Testis (tissue), 3 donors: Measurements from ENCODE around the gene TMEM100. TPM values are rescaled to one million over a fixed set of nuclear protein-coding genes. Genes with fewer than 3 reads are reported as not detected.

ENCODE experiments used
- DNase-seq: peaks from one replicate; pipeline ENCODE4 v3.0.0-alpha.2; 2019
- H3K27ac ChIP-seq, 2 donors: fragments of 200-600 bp; sonication (generic); one replicate each; pipeline ENCODE4 v1.5.1; 2019
- H3K27me3 ChIP-seq: fragments of 200-600 bp; sonication (generic); one replicate; pipeline ENCODE4 v1.5.1; 2019
- H3K36me3 ChIP-seq: fragments of 200-600 bp; sonication (generic); one replicate; pipeline ENCODE4 v1.5.1; 2017; ENCODE audit warnings: low read depth; ENCODE audit errors: missing control alignments
- H3K4me1 ChIP-seq: fragments of 200-600 bp; sonication (generic); one replicate; pipeline ENCODE4 v1.5.1; 2019
- H3K4me3 ChIP-seq, 2 donors: fragments of 200-600 bp; sonication (generic); one replicate each; pipeline ENCODE4 v1.5.1; 2017 to 2019
- H3K9me3 ChIP-seq: fragments of 200-600 bp; sonication (generic); one replicate; pipeline ENCODE4 v1.5.1; 2017
- CTCF ChIP-seq, 3 experiments: fragments of 450-650 bp in 2 of 3; fragments of 200-600 bp in 1 of 3; sonication (generic) in 1 of 3; IDR thresholded peaks; one replicate each; pipeline ENCODE4 v1.5.1; 2016 to 2019; ENCODE audit warnings: antibody characterized with exemption in 3 of 3, mild to moderate bottlenecking in 2 of 3, moderate library complexity in 1 of 3
- POLR2A ChIP-seq: fragments of 450-650 bp; IDR thresholded peaks from one replicate; pipeline ENCODE4 v1.6.1; 2017; ENCODE audit warnings: antibody characterized with exemption, mild to moderate bottlenecking, moderate library complexity
- WGBS, 2 donors: methylation state at CpG; one replicate each; pipeline ENCODE4 v1.1.5; 2018; 5-methylcytosine and 5-hydroxymethylcytosine counted together
- intact Hi-C: fragments of 100-400 bp; cut with DNase I; formaldehyde crosslinking; loops from one replicate; pipeline ENCODE4 v1.15.1; 2023; ENCODE audit warnings: low total_unique reads
- polyA plus RNA-seq: library from polyadenylated mRNA; stranded (reverse); fragments of 350-450 nt; fragmentation: Illumina TruSeq; extraction: RNeasy Lipid Tissue Mini Kit (QIAGEN cat#74804); gene quantifications from one replicate; pipeline ENCODE4 v1.2.3, GENCODE V29; 2014; ENCODE audit warnings: low read depth, low replicate concordance; ENCODE audit not compliant: insufficient read depth
- total RNA-seq, 2 donors: library from RNA; depleted of rRNA; stranded (reverse); fragments of >200 nt; gene quantifications; one replicate each; pipeline ENCODE4 v1.2.3, GENCODE V29; 2016

The TMEM100 gene
- total and polyA plus RNA-seq, 3 donors from 2014 or later = 3.1 to 5.8 (median 4.4) TPM

- H3K27me3 ChIP-seq = no peaks in the 10 kb centered on the region
- TF ChIP-seq POLR2A (no peak), CTCF (IDR thresholded peaks at IDR 0.05) (no peak)
- 87 to 90% methylated on average over 2 of the region's 2 CpGs for WGBS, 2 donors
- H3K4me1 ChIP-seq = no peaks in the 10 kb centered on the region
- H3K36me3 ChIP-seq = no peaks in the 10 kb centered on the region
- intact Hi-C loops = no loop called here
- H3K9me3 ChIP-seq = no peaks in the 10 kb centered on the region
- H3K27ac ChIP-seq = no peak overlapping the region
- DNase-seq = no peak
- no peak overlapping the region for H3K4me3 ChIP-seq
These were observed 32.6 kb downstream of the TMEM100 start for GRCh38 chr17:55690105-55690508.

GRCh38 chr17:55689672-55690071 lies 33.0 kb downstream of the TMEM100 start:
- Histone ChIP-seq H3K4me3 (no peak overlapping the region), H3K9me3 (no peaks in the 10 kb centered on the region), H3K27me3 (no peaks in the 10 kb centered on the region), H3K36me3 (no peaks in the 10 kb centered on the region), H3K4me1 (no peaks in the 10 kb centered on the region), H3K27ac (no peak overlapping the region)
- 85% methylated on average over 4 of the region's 4 CpGs for WGBS, 2 donors
- intact Hi-C loops = no loop called here
- TF ChIP-seq POLR2A (no peak), CTCF (IDR thresholded peaks at IDR 0.05) (no peak)
- no peak for DNase-seq

GRCh38 chr17:55688057-55688456 lies 34.6 kb downstream of the TMEM100 start:
- H3K36me3 ChIP-seq = no peaks in the 10 kb centered on the region
- no peak overlapping the region for H3K4me3 ChIP-seq
- DNase-seq = no peak
- TF ChIP-seq CTCF (IDR thresholded peaks at IDR 0.05) (no peak), POLR2A (no peak)
- H3K27me3 ChIP-seq = no peaks in the 10 kb centered on the region
- no peaks in the 10 kb centered on the region for H3K4me1 ChIP-seq
- 61 to 75% methylated on average over 3 of the region's 3 CpGs for WGBS, 2 donors
- no peaks in the 10 kb centered on the region for H3K9me3 ChIP-seq
- intact Hi-C loops = no loop called here
- H3K27ac ChIP-seq = no peak overlapping the region

GRCh38 chr17:55687037-55687436 lies 35.6 kb downstream of the TMEM100 start:
- WGBS, 2 donors = 85 to 92% methylated on average over 2 of the region's 2 CpGs

More at GRCh38 chr17:55687037-55687436, 35.6 kb downstream of the TMEM100 start:
- intact Hi-C loops = no loop called here
- Histone ChIP-seq H3K36me3 (no peaks in the 10 kb centered on the region), H3K4me3 (no peak overlapping the region), H3K27ac (no peak overlapping the region), H3K4me1 (no peaks in the 10 kb centered on the region), H3K9me3 (no peaks in the 10 kb centered on the region), H3K27me3 (no peaks in the 10 kb centered on the region)
- TF ChIP-seq POLR2A (no peak), CTCF (IDR thresholded peaks at IDR 0.05) (no peak)
- DNase-seq = no peak
